SK-N-SH treated with all-trans-retinoic acid at 6 μM for 48 hours (cell line): ENCODE results near the gene NUTM1.

Source experiments
- ATAC-seq: fragments of 200-7000 bp; cut with Tn5 transposase; 3 replicates; pipeline ENCODE4 v1.9.1; 2020; ENCODE audit warnings: mild to moderate bottlenecking, moderate library complexity
- ARNTL ChIP-seq: fragments of 450-650 bp; formaldehyde crosslinking; IDR thresholded peaks from 2 replicates; pipeline ENCODE4 v1.5.0; 2020; ENCODE audit warnings: low read depth, mild to moderate bottlenecking, moderate library complexity, borderline replicate concordance
- BACH2 ChIP-seq: fragments of 250-450 bp; sonication (Bioruptor Pico); IDR thresholded peaks from 2 replicates; pipeline ENCODE4 v1.9.0; 2021; ENCODE audit warnings: mild to moderate bottlenecking, borderline replicate concordance
- CREB5 ChIP-seq: fragments of 250-450 bp; sonication (Bioruptor Pico); IDR thresholded peaks from 2 replicates; pipeline ENCODE4 v1.5.1; 2020; ENCODE audit warnings: low read depth, mild to moderate bottlenecking, moderate library complexity
- CSDC2 ChIP-seq: fragments of 250-450 bp; sonication (Bioruptor Pico); IDR thresholded peaks from 2 replicates; pipeline ENCODE4 v1.5.0; 2020; ENCODE audit warnings: mild to moderate bottlenecking, moderate library complexity
- CSRNP3 ChIP-seq: fragments of 250-450 bp; sonication (Bioruptor Pico); IDR thresholded peaks from 2 replicates; pipeline ENCODE4 v1.5.1; 2021; ENCODE audit warnings: mild to moderate bottlenecking, moderate library complexity
- ESRRG ChIP-seq: fragments of 250-450 bp; sonication (Bioruptor Pico); IDR thresholded peaks from 2 replicates; pipeline ENCODE4 v1.6.1; 2021; ENCODE audit warnings: mild to moderate bottlenecking
- ISL1 ChIP-seq: fragments of 250-450 bp; sonication (Bioruptor Pico); IDR thresholded peaks from 2 replicates; pipeline ENCODE4 v2.1.2; 2022; ENCODE audit warnings: mild to moderate bottlenecking, moderate library complexity
- OSR1 ChIP-seq: fragments of 250-450 bp; sonication (Bioruptor Pico); IDR thresholded peaks from 2 replicates; pipeline ENCODE4 v1.8.0; 2022; ENCODE audit warnings: moderate library complexity, mild to moderate bottlenecking, inconsistent platforms
- POU6F1 ChIP-seq: fragments of 250-450 bp; sonication (Bioruptor Pico); IDR thresholded peaks from 2 replicates; pipeline ENCODE4 v1.8.0; 2021; ENCODE audit warnings: low read depth, mild to moderate bottlenecking, moderate library complexity, borderline replicate concordance
- PPARA ChIP-seq: fragments of 250-450 bp; sonication (Bioruptor Pico); IDR thresholded peaks from 2 replicates; pipeline ENCODE4 v1.5.0; 2020; ENCODE audit warnings: mild to moderate bottlenecking, borderline replicate concordance
- RARB ChIP-seq: fragments of 250-450 bp; sonication (Bioruptor Pico); IDR thresholded peaks from 2 replicates; pipeline ENCODE4 v1.8.0; 2021; ENCODE audit warnings: mild to moderate bottlenecking, moderate library complexity
- SNAI2 ChIP-seq: fragments of 250-450 bp; sonication (Bioruptor Pico); IDR thresholded peaks from 2 replicates; pipeline ENCODE4 v1.5.0; 2020; ENCODE audit warnings: mild to moderate bottlenecking, moderate library complexity
- TCF4 ChIP-seq: fragments of 250-450 bp; sonication (Bioruptor Pico); IDR thresholded peaks from 2 replicates; pipeline ENCODE4 v1.8.0; 2021; ENCODE audit warnings: mild to moderate bottlenecking, moderate library complexity, borderline replicate concordance
- TOX ChIP-seq: fragments of 250-450 bp; sonication (Bioruptor Pico); IDR thresholded peaks from 2 replicates; pipeline ENCODE4 v1.8.0; 2021; ENCODE audit warnings: mild to moderate bottlenecking, moderate library complexity, borderline replicate concordance
- TSHZ2 ChIP-seq: fragments of 250-450 bp; sonication (Bioruptor Pico); IDR thresholded peaks from 2 replicates; pipeline ENCODE4 v1.5.0; 2020; ENCODE audit warnings: mild to moderate bottlenecking, moderate library complexity
- ZC3H10 ChIP-seq: fragments of 250-450 bp; sonication (Bioruptor Pico); IDR thresholded peaks from 2 replicates; pipeline ENCODE4 v1.5.1; 2021; ENCODE audit warnings: mild to moderate bottlenecking, moderate library complexity
- ZFP3 ChIP-seq: fragments of 250-450 bp; sonication (Bioruptor Pico); IDR thresholded peaks from 2 replicates; pipeline ENCODE4 v1.5.0; 2020; ENCODE audit warnings: mild to moderate bottlenecking, moderate library complexity
- ZNF565 ChIP-seq: fragments of 450-650 bp; formaldehyde crosslinking; conservative IDR thresholded peaks from 2 replicates; pipeline ENCODE4 v1.5.0; 2020; ENCODE audit warnings: low read depth, mild to moderate bottlenecking, moderate library complexity
- ZNF70 ChIP-seq: fragments of 450-650 bp; formaldehyde crosslinking; IDR thresholded peaks from 2 replicates; pipeline ENCODE4 v1.5.0; 2020; ENCODE audit warnings: mild to moderate bottlenecking, moderate library complexity
- ZNF8 ChIP-seq: fragments of 450-650 bp; formaldehyde crosslinking; IDR thresholded peaks from 2 replicates; pipeline ENCODE4 v1.5.0; 2020; ENCODE audit warnings: mild to moderate bottlenecking, moderate library complexity

NUTM1 gene

GRCh38 chr15:34342737-34343575 is at the start of gene NUTM1, which contains the start of gene NOP10:
NUTM1 (plus strand) TSS chr15:34343315; CDS start chr15:34343697, 382 bp downstream.
NOP10 (minus strand) TSS chr15:34343136; CDS start chr15:34343073, 63 bp downstream.
- TF ChIP-seq ESRRG (CRISPR knock-in tag) (no peak), CREB5 (no peak), ZFP3 (CRISPR knock-in tag) (no peak), ZNF565 (CRISPR knock-in tag) (no peak), ZNF8 (CRISPR knock-in tag) (no peak), ARNTL (CRISPR knock-in tag) (no peak), CSDC2 (CRISPR knock-in tag) (no peak), RARB (CRISPR knock-in tag) (no peak), OSR1 (CRISPR knock-in tag) (no peak), ZC3H10 (CRISPR knock-in tag) (no peak), SNAI2 (CRISPR knock-in tag) (no peak), TCF4 (CRISPR knock-in tag) (no peak)
- TF ChIP-seq, all 23 proteins: peak for 0
- ATAC-seq: peak; percentile 94

- TF ChIP-seq ISL1 (CRISPR knock-in tag): peak; percentile 67
- TF ChIP-seq BACH2 (CRISPR knock-in tag): no peak
- TF ChIP-seq CSRNP3: no peak
- no peak for TF ChIP-seq CSDC2 (CRISPR knock-in tag)
- TF ChIP-seq, all 23 proteins: peak for 1
- ATAC-seq: 0 out of 3 replicates have a peak, but pooled peaks have one; percentile 21
Measured at GRCh38 chr15:34297059-34297458, 46.1 kb upstream of the NUTM1 start.

- TF ChIP-seq CSRNP3 (no peak), ZNF565 (CRISPR knock-in tag) (no peak), ZC3H10 (CRISPR knock-in tag) (no peak), TOX (CRISPR knock-in tag) (no peak), RARB (CRISPR knock-in tag) (no peak), ZFP3 (CRISPR knock-in tag) (no peak), TSHZ2 (CRISPR knock-in tag) (no peak)
- no peak for ATAC-seq
Measured at GRCh38 chr15:34301058-34301457, 42.1 kb upstream of the NUTM1 start.

- ATAC-seq: no peak
- TF ChIP-seq ZNF565 (CRISPR knock-in tag): no peak
- no peak for TF ChIP-seq ISL1 (CRISPR knock-in tag)
- no peak for TF ChIP-seq CSDC2 (CRISPR knock-in tag)
- TF ChIP-seq ZFP3 (CRISPR knock-in tag): no peak
- no peak for TF ChIP-seq PPARA (CRISPR knock-in tag)
- no peak for TF ChIP-seq CSRNP3
- no peak for TF ChIP-seq OSR1 (CRISPR knock-in tag)
- no peak for TF ChIP-seq POU6F1 (CRISPR knock-in tag)
- TF ChIP-seq ZC3H10 (CRISPR knock-in tag): no peak
- TF ChIP-seq ZNF70 (CRISPR knock-in tag): no peak
- TF ChIP-seq CREB5: no peak
- no peak for TF ChIP-seq TCF4 (CRISPR knock-in tag)
Measured at GRCh38 chr15:34304613-34305012, 38.5 kb upstream of the NUTM1 start.
